ENCODE data around the gene NHERF2. TPM values are rescaled to one million over a fixed set of nuclear protein-coding genes. Genes with fewer than 3 reads are reported as not detected.

The NHERF2 gene
- total RNA-seq, 3 donors from 2014 or later = 2.0 to 4.4 (median 2.0) TPM

DNA sequence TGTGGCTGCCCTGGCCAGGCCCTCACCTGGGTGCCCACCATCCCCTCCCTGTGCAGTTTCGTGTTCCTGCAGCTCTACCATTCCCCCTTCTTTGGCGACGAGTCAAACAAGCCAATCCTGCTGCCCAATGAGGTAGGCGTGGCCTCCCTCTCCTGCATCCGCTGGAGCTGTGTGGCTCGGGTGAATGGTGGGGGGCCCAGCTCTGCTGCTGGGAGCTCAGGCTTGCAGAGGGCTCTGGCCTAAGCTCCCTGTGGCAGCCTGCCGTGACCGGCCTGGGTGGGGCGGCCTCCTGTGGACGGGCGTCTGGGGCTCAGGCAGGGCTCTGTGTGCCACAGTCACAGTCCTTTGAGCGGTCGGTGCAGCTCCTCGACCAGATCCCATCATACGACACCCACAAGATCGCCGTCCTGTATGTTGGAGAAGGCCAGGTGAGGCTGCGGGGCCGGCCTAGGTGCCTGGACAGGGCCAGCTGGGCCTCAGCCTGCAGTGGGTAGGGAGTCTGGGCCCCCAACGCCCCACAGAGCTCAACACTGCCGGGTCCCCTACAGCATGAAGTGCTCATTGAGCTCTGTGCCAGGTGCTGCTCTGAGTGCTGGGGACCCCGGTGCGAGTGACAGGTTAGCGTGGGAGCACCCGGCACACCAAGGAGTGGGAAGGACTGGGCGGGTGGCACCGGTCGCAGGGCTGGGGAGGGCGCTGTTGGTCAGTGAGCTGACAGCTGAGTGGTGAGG is 58.4 kb downstream of the NHERF2 start:
- no peaks in the 10 kb centered on the region for H3K9me3 Mint-ChIP-seq
- no peak overlapping the region for H3K4me3 Mint-ChIP-seq
- peaks cover 5% of the 10 kb centered on the region for H3K36me3 Mint-ChIP-seq (ENCODE audit: insufficient read depth)
- H3K27me3 Mint-ChIP-seq (ENCODE audit: low read depth) = no peaks in the 10 kb centered on the region
- DNase-seq (no peak), ATAC-seq (no peak)
- no peaks in the 10 kb centered on the region for H3K4me1 Mint-ChIP-seq (ENCODE audit: low read depth)

DNA sequence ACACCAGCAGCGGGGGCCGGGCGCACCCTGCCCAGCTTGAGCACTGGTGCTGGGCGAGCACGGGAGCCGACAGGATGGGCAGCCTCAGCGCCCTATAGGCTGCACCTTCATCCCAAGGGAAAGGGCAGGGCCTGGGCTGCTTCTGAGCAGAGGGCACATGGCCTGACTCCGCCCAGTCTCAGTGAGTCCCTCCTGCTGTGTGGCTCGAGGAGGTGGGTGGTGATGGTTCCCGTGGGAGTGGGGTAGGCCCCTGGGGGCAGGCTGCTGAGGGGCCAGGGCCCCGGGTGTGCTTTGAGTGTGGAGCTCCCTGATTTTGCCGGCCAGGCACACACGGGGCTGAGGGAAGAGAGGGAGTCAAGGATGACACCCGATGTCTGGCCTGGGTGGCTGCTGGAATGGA is 59.0 kb downstream of the NHERF2 start:
- Mint-ChIP-seq H3K36me3 (ENCODE audit: insufficient read depth) (peaks cover 5% of the 10 kb centered on the region), H3K4me1 (ENCODE audit: low read depth) (no peaks in the 10 kb centered on the region), H3K4me3 (no peak overlapping the region)

DNA sequence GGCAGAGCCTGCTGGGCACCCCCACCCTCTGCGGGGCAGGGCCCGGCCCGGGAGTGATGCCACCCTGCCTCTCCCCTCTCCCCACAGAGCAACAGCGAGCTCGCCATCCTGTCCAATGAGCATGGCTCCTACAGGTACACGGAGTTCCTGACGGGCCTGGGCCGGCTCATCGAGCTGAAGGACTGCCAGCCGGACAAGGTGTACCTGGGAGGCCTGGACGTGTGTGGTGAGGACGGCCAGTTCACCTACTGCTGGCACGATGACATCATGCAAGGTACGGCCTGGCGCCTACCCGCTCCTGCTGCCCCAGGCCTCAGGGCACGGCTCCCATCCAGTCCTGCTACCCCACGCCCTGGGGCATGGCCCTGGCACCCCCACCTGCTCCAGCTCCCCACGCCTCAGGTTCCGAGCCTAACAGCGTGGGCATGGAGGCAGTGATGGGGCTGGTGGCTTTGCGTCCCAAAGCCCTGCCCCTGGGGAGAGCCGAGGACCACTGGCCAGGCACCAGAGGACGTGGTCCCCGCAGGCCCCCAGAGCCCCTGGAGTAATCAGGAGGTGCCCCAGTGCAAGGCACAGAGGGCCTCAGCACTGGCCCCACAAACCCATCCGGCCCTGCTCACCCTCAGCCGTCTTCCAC is 59.5 kb downstream of the NHERF2 start:
- Mint-ChIP-seq H3K4me3 (no peak overlapping the region), H3K27me3 (ENCODE audit: low read depth) (no peaks in the 10 kb centered on the region), H3K9me3 (no peaks in the 10 kb centered on the region), H3K4me1 (ENCODE audit: low read depth) (no peaks in the 10 kb centered on the region), H3K36me3 (ENCODE audit: insufficient read depth) (peaks cover 5% of the 10 kb centered on the region)
- DNase-seq (no peak), ATAC-seq (no peak)

More for the DNA sequence above, 59.0 kb downstream of the NHERF2 start:
- H3K27me3 Mint-ChIP-seq (ENCODE audit: low read depth) = no peaks in the 10 kb centered on the region
- no peaks in the 10 kb centered on the region for H3K9me3 Mint-ChIP-seq
- DNase-seq (no peak), ATAC-seq (no peak)

DNA sequence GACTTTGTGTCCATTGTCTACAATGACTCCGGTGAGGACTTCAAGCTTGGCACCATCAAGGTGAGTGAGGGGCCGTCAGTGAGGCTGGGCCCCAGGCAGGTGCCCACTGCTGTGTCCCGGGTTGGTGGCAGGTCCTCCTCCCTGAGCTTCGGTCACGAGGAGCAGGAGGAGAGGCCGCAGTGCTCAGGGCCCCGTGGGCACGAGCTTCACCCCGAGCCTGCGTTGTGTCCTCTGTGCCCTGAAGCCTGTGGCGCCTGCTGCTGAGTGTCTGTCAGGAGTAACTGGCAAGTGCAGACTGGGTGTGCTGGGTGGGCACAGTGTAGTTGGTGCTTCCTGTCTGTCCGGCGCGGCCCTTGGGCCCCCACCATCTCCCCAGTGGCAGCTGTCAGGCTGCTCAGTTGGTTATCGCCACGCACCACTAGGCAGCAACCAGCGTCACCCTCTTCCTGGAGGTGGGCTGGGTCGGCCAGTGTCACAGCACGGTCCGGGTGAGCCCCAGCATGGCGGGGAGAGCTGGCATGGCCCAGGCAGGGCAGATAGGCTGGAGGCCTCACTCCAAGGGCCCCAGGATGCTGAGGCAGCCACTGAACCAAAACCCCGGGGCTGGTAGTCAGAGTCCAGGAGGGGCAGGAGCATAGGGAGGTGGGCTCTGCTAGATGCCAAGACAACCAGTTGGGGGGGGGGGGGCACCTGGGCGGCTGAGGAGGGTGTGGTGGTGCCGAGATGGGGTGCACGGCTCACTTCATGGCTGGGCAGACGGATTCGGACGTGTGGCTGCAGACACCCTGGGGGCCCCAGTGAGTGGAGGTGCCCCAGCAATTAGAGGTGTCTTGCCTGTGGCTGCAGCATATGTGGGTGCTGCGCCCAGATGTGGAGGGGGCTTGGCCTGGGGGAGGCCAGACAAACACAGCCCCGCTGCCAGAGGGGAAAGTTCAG is 60.4 kb downstream of the NHERF2 start:
- no peaks in the 10 kb centered on the region for H3K9me3 Mint-ChIP-seq

DNA sequence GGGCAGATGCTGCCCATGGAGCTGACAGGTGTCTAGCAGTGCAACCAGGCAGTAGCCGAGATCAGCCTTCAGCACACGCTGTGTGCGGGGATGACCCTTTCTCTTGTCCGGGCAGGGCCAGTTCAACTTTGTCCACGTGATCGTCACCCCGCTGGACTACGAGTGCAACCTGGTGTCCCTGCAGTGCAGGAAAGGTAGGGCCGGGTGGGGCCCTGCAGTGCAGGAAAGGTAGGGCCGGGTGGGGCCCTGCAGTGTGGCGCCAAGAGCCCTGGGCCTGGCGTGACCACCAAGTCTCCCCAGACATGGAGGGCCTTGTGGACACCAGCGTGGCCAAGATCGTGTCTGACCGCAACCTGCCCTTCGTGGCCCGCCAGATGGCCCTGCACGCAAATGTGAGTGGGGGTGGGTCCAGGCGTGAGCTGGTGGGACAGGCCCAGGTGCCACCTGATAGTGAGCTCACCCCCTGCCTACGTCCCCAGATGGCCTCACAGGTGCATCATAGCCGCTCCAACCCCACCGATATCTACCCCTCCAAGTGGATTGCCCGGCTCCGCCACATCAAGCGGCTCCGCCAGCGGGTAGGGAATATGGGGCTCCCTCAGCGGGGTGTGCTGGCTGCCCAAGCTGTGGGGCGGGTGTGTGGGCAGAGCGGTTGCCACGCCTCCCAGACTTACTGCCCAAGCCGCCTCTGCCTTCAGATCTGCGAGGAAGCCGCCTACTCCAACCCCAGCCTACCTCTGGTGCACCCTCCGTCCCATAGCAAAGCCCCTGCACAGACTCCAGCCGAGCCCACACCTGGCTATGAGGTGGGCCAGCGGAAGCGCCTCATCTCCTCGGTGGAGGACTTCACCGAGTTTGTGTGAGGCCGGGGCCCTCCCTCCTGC is 61.3 kb downstream of the NHERF2 start:
- DNase-seq (no peak), ATAC-seq (no peak)
- H3K27me3 Mint-ChIP-seq (ENCODE audit: low read depth) = no peaks in the 10 kb centered on the region
- H3K9me3 Mint-ChIP-seq = no peaks in the 10 kb centered on the region
- peaks cover 5% of the 10 kb centered on the region for H3K36me3 Mint-ChIP-seq (ENCODE audit: insufficient read depth)
- no peaks in the 10 kb centered on the region for H3K4me1 Mint-ChIP-seq (ENCODE audit: low read depth)
- H3K4me3 Mint-ChIP-seq = no peak overlapping the region

More for the DNA sequence above, 60.4 kb downstream of the NHERF2 start:
- Mint-ChIP-seq H3K27me3 (ENCODE audit: low read depth) (no peaks in the 10 kb centered on the region), H3K4me3 (no peak overlapping the region), H3K36me3 (ENCODE audit: insufficient read depth) (peaks cover 5% of the 10 kb centered on the region), H3K4me1 (ENCODE audit: low read depth) (no peaks in the 10 kb centered on the region)
- DNase-seq (no peak), ATAC-seq (no peak)

Other genes with a start within 250 kb of the NHERF2 start
- gene SPSB3, start 244.3 kb upstream of the NHERF2 start, total RNA-seq = 10 to 100 TPM; 15.5 to 20.8 (median 16.8) TPM
- gene NUBP2, start 243.9 kb upstream of the NHERF2 start, total RNA-seq = 100 to 1,000 TPM in 1 of 3 donors, 10 to 100 TPM in 2; 85.7 to 101 (median 94.7) TPM
- under 1 TPM in 1 of 3 donors, not detected in 2; 0.18 TPM for gene IGFALS, start 233.2 kb upstream of the NHERF2 start, total RNA-seq
- gene HAGH, start 200.1 kb upstream of the NHERF2 start, total RNA-seq = 10 to 100 TPM; 34.4 to 45.9 (median 35.3) TPM
- gene FAHD1, start 199.7 kb upstream of the NHERF2 start, total RNA-seq = 10 to 100 TPM; 22.8 to 27.9 (median 24.0) TPM
- gene MEIOB, start 154.7 kb upstream of the NHERF2 start, total RNA-seq = under 1 TPM; 0.24 to 0.34 (median 0.28) TPM
- not detected for gene HS3ST6, start 108.5 kb upstream of the NHERF2 start, total RNA-seq
- gene MSRB1, start 83.7 kb upstream of the NHERF2 start, total RNA-seq = 10 to 100 TPM; 16.8 to 19.4 (median 17.6) TPM
- not detected for gene RPL3L, start 72.2 kb upstream of the NHERF2 start, total RNA-seq
- 100 to 1,000 TPM; 115 to 143 (median 117) TPM for gene NDUFB10, start 67.4 kb upstream of the NHERF2 start, total RNA-seq
- gene RPS2, start 62.1 kb upstream of the NHERF2 start, total RNA-seq = 1,000 to 10,000 TPM; 5,588 to 5,699 (median 5,621) TPM
- gene RNF151, start 60.0 kb upstream of the NHERF2 start, total RNA-seq = under 1 TPM in 2 of 3 donors, not detected in 1; 0.40 to 0.42 TPM
- gene TBL3, start 54.8 kb upstream of the NHERF2 start, total RNA-seq = 100 to 1,000 TPM; 146 to 159 (median 156) TPM
- gene NOXO1, start 45.4 kb upstream of the NHERF2 start, total RNA-seq = under 1 TPM in 1 of 3 donors, not detected in 2; 0.35 TPM
- gene GFER, start 42.7 kb upstream of the NHERF2 start, total RNA-seq = 10 to 100 TPM; 34.9 to 50.0 (median 47.2) TPM
- gene SYNGR3, start 36.9 kb upstream of the NHERF2 start, total RNA-seq = 1 to 10 TPM; 2.7 to 4.3 (median 3.5) TPM
- gene ZNF598, start 17.1 kb upstream of the NHERF2 start, total RNA-seq = 100 to 1,000 TPM; 118 to 127 (median 126) TPM
- 10 to 100 TPM in 2 of 3 donors, 1 to 10 TPM in 1; 9.2 to 19.0 (median 13.1) TPM for gene NPW, start 7.1 kb upstream of the NHERF2 start, total RNA-seq
- gene NTHL1, start 20.9 kb downstream of the NHERF2 start, total RNA-seq = 10 to 100 TPM; 30.5 to 43.5 (median 34.8) TPM
- gene TSC2, start 21.1 kb downstream of the NHERF2 start, total RNA-seq = 10 to 100 TPM; 87.6 to 98.0 (median 94.5) TPM
- 100 to 1,000 TPM; 100 to 118 (median 104) TPM for gene PKD1, start 109.0 kb downstream of the NHERF2 start, total RNA-seq
- not detected for gene RAB26, start 121.7 kb downstream of the NHERF2 start, total RNA-seq
- gene TRAF7, start 128.9 kb downstream of the NHERF2 start, total RNA-seq = 100 to 1,000 TPM in 2 of 3 donors, 10 to 100 TPM in 1; 95.6 to 110 (median 102) TPM
- gene CASKIN1, start 169.7 kb downstream of the NHERF2 start, total RNA-seq = 1 to 10 TPM in 1 of 3 donors, under 1 TPM in 2; 0.14 to 1.5 (median 0.34) TPM
- 10 to 100 TPM; 73.6 to 88.0 (median 84.8) TPM for gene MLST8, start 178.6 kb downstream of the NHERF2 start, total RNA-seq
- gene BRICD5, start 184.0 kb downstream of the NHERF2 start, total RNA-seq = 1 to 10 TPM; 6.4 to 8.2 (median 6.8) TPM
- 10 to 100 TPM; 25.8 to 27.9 (median 27.2) TPM for gene PGP, start 187.9 kb downstream of the NHERF2 start, total RNA-seq
- 10 to 100 TPM; 44.3 to 48.7 (median 45.3) TPM for gene E4F1, start 196.7 kb downstream of the NHERF2 start, total RNA-seq
- gene DNASE1L2, start 209.5 kb downstream of the NHERF2 start, total RNA-seq = 1 to 10 TPM in 1 of 3 donors, under 1 TPM in 2; 0.52 to 1.1 (median 0.86) TPM
- 10 to 100 TPM; 21.6 to 23.8 (median 22.5) TPM for gene ECI1, start 224.7 kb downstream of the NHERF2 start, total RNA-seq
- gene RNPS1, start 241.2 kb downstream of the NHERF2 start, total RNA-seq = 100 to 1,000 TPM; 412 to 481 (median 413) TPM